HEK293 (cell line): ENCODE results near the gene KDELR1.

Source experiments
- CTCF ChIA-PET: fragments of 350-600 bp; formaldehyde crosslinking; extraction: SDS; loops from one replicate; lab custom pipeline; 2021; ENCODE audit warnings: antibody characterized with exemption; lab: Yijun Ruan, JAX
- POLR2A ChIA-PET: fragments of 300-600 bp; formaldehyde crosslinking; extraction: SDS; loops from one replicate; lab custom pipeline; 2020; ENCODE audit warnings: antibody characterized with exemption, inconsistent platforms; lab: Yijun Ruan, JAX
- H3K27ac ChIP-seq: fragments of 200-500 bp; sonication (Bioruptor generic); 2 replicates; pipeline ENCODE4 v1.5.1; 2014; ENCODE audit warnings: low read depth, low read length, control low read depth, inconsistent platforms; ENCODE audit errors: extremely low read depth
- H3K36me3 ChIP-seq, 2 experiments: fragments of 200-500 bp in 1 of 2; sonication (Bioruptor generic) in 1 of 2; 1 replicate in 1 of 2; 2 replicates in 1 of 2; pipeline ENCODE4 v1.5.1; 2014 to 2017; ENCODE audit warnings: inconsistent platforms in 2 of 2, low read length in 2 of 2; ENCODE audit not compliant: control insufficient read depth in 2 of 2, insufficient read depth in 1 of 2
- H3K4me1 ChIP-seq: fragments of 200-500 bp; sonication (Bioruptor generic); 2 replicates; pipeline ENCODE4 v1.5.1; 2014; ENCODE audit warnings: mild to moderate bottlenecking, low read length, inconsistent platforms; ENCODE audit not compliant: control insufficient read depth, insufficient read depth
- H3K4me3 ChIP-seq: 2 replicates; pipeline ENCODE4 v1.5.1; 2011; ENCODE audit warnings: low read depth, mild to moderate bottlenecking, control low read depth, low read length, moderate library complexity
- H3K9me3 ChIP-seq: fragments of 200-500 bp; sonication (Bioruptor generic); 2 replicates; pipeline ENCODE4 v1.5.1; 2014; ENCODE audit warnings: low read depth, low read length, inconsistent platforms; ENCODE audit not compliant: control insufficient read depth, insufficient read depth
- GLIS1 ChIP-seq: fragments of 450-650 bp; formaldehyde crosslinking; IDR thresholded peaks from 2 replicates; pipeline ENCODE4 v1.5.1; 2016; ENCODE audit warnings: missing biosample characterization, missing genetic modification characterization
- KLF17 ChIP-seq: fragments of 450-650 bp; formaldehyde crosslinking; IDR thresholded peaks from 2 replicates; pipeline ENCODE4 v1.5.1; 2016; ENCODE audit warnings: missing biosample characterization, missing genetic modification characterization
- MYNN ChIP-seq: fragments of 450-650 bp; formaldehyde crosslinking; IDR thresholded peaks from 2 replicates; pipeline ENCODE4 v1.5.1; 2016; ENCODE audit warnings: missing biosample characterization, missing genetic modification characterization, borderline replicate concordance
- PRDM10 ChIP-seq: fragments of 450-650 bp; formaldehyde crosslinking; IDR thresholded peaks from 2 replicates; pipeline ENCODE4 v1.5.1; 2016; ENCODE audit warnings: missing biosample characterization, missing genetic modification characterization
- SP7 ChIP-seq: fragments of 450-650 bp; formaldehyde crosslinking; IDR thresholded peaks from 2 replicates; pipeline ENCODE4 v1.5.1; 2016; ENCODE audit warnings: missing biosample characterization, missing genetic modification characterization
- ZBTB10 ChIP-seq: fragments of 450-650 bp; formaldehyde crosslinking; IDR thresholded peaks from 2 replicates; pipeline ENCODE4 v1.5.1; 2016; ENCODE audit warnings: missing biosample characterization, missing genetic modification characterization
- ZBTB17 ChIP-seq: fragments of 450-650 bp; formaldehyde crosslinking; IDR thresholded peaks from 2 replicates; pipeline ENCODE4 v1.5.1; 2016; ENCODE audit warnings: missing biosample characterization, missing genetic modification characterization
- ZBTB20 ChIP-seq: fragments of 450-650 bp; formaldehyde crosslinking; IDR thresholded peaks from 2 replicates; pipeline ENCODE4 v1.5.1; 2016; ENCODE audit warnings: missing biosample characterization, missing genetic modification characterization
- ZNF138 ChIP-seq: fragments of 450-650 bp; formaldehyde crosslinking; IDR thresholded peaks from 2 replicates; pipeline ENCODE4 v1.5.1; 2016; ENCODE audit warnings: missing biosample characterization, missing genetic modification characterization, borderline replicate concordance
- ZNF202 ChIP-seq: fragments of 450-650 bp; formaldehyde crosslinking; IDR thresholded peaks from 2 replicates; pipeline ENCODE4 v1.5.1; 2016; ENCODE audit warnings: missing biosample characterization, missing genetic modification characterization, borderline replicate concordance
- ZNF214 ChIP-seq: fragments of 450-650 bp; formaldehyde crosslinking; IDR thresholded peaks from 2 replicates; pipeline ENCODE4 v1.5.1; 2017; ENCODE audit warnings: missing biosample characterization, mild to moderate bottlenecking, missing genetic modification characterization, borderline replicate concordance
- ZNF239 ChIP-seq: fragments of 450-650 bp; formaldehyde crosslinking; IDR thresholded peaks from 2 replicates; pipeline ENCODE4 v1.5.1; 2016; ENCODE audit warnings: missing biosample characterization, missing genetic modification characterization
- ZNF274 ChIP-seq, 2 experiments: fragments of 200-500 bp in 1 of 2; fragments of 450-650 bp in 1 of 2; sonication (Bioruptor generic) in 1 of 2; formaldehyde crosslinking in 1 of 2; IDR thresholded peaks; 2 replicates each; pipeline versions ENCODE4 v1.5.1 to v1.6.1; 2014 to 2016; ENCODE audit warnings: borderline replicate concordance in 1 of 2, inconsistent platforms in 1 of 2, low read length in 1 of 2, missing biosample characterization in 1 of 2, missing genetic modification characterization in 1 of 2
- ZNF391 ChIP-seq: fragments of 450-650 bp; formaldehyde crosslinking; IDR thresholded peaks from 2 replicates; pipeline ENCODE4 v1.5.1; 2016; ENCODE audit warnings: low read depth, missing biosample characterization, missing genetic modification characterization, borderline replicate concordance
- ZNF548 ChIP-seq: fragments of 450-650 bp; formaldehyde crosslinking; IDR thresholded peaks from 2 replicates; pipeline ENCODE4 v1.5.1; 2016; ENCODE audit warnings: missing biosample characterization, missing genetic modification characterization
- ZNF561 ChIP-seq: fragments of 450-650 bp; IDR thresholded peaks from 2 replicates; pipeline ENCODE4 v1.5.1; 2018; ENCODE audit warnings: missing biosample characterization, missing genetic modification characterization, borderline replicate concordance
- ZNF571 ChIP-seq: fragments of 450-650 bp; formaldehyde crosslinking; IDR thresholded peaks from 2 replicates; pipeline ENCODE4 v1.5.0; 2017; ENCODE audit warnings: missing biosample characterization, missing genetic modification characterization
- ZNF585B ChIP-seq: fragments of 450-650 bp; formaldehyde crosslinking; IDR thresholded peaks from 2 replicates; pipeline ENCODE4 v1.5.1; 2016; ENCODE audit warnings: missing biosample characterization, missing genetic modification characterization
- ZNF610 ChIP-seq: fragments of 450-650 bp; formaldehyde crosslinking; IDR thresholded peaks from 2 replicates; pipeline ENCODE4 v1.5.1; 2016; ENCODE audit warnings: missing biosample characterization, missing genetic modification characterization, borderline replicate concordance
- ZNF626 ChIP-seq: fragments of 450-650 bp; sonication (Bioruptor Pico); formaldehyde crosslinking; IDR thresholded peaks from 2 replicates; pipeline ENCODE4 v1.5.1; 2018; ENCODE audit warnings: missing biosample characterization, missing genetic modification characterization, inconsistent platforms
- ZNF629 ChIP-seq: fragments of 450-650 bp; formaldehyde crosslinking; IDR thresholded peaks from 2 replicates; pipeline ENCODE4 v1.5.1; 2017; ENCODE audit warnings: missing biosample characterization, missing genetic modification characterization
- ZXDB ChIP-seq: fragments of 450-650 bp; formaldehyde crosslinking; IDR thresholded peaks from 2 replicates; pipeline ENCODE4 v1.5.1; 2016; ENCODE audit warnings: missing biosample characterization, missing genetic modification characterization

Gene KDELR1

GRCh38 chr19:48403606-48404005 lies 12.3 kb upstream of the KDELR1 start (continued):
- TF ChIP-seq ZBTB10 (tag by site-specific recombination) (peak; percentile 64; the same call in 1 of the 2 replicates), ZNF571 (no peak), ZNF626 (tag by site-specific recombination) (no peak), ZNF239 (tag by site-specific recombination) (no peak), ZNF610 (0 out of 2 replicates have a peak, but pooled peaks have one; percentile 24), PRDM10 (tag by site-specific recombination) (peak; percentile 99), ZBTB17 (tag by site-specific recombination) (peak; percentile 72), ZXDB (tag by site-specific recombination) (peak; percentile 57; the same call in 1 of the 2 replicates)

- ChIA-PET POLR2A (interaction anchor here (0.7 to 1.9 kb wide), 4 partner anchors 10 to 38 kb away, joined by 3 to 10 read pairs (median 5); partner anchors contain the start of genes KDELR1, SYNGR4 and TMEM143), CTCF (interaction anchor here (0.7 to 7.0 kb wide), 3 partner anchors 11 to 183 kb away, joined by 3 to 69 read pairs (median 3); partner anchors contain the start of gene KDELR1)
- Histone ChIP-seq H3K36me3 (no peaks in the 10 kb centered on the region), H3K4me1 (0 out of 2 replicates have a peak, but pooled peaks cover 2% of the 10 kb centered on the region), H3K27ac (no peak overlapping the region), H3K9me3 (no peaks in the 10 kb centered on the region), H3K4me3 (no peak overlapping the region)
- TF ChIP-seq ZNF585B (tag by site-specific recombination) (no peak), GLIS1 (tag by site-specific recombination) (peak; percentile 87)
Measured at GRCh38 chr19:48401287-48401686, 9.9 kb upstream of the KDELR1 start.

- ChIA-PET POLR2A (interaction anchor here (1.4 to 1.9 kb wide), 3 partner anchors 9 to 78 kb away, joined by 3 to 10 read pairs (median 5); partner anchors contain the start of genes KDELR1, SYNGR4 and TMEM143), CTCF (interaction anchor here (0.6 to 7.0 kb wide), 5 partner anchors 10 to 1348 kb away, joined by 3 to 69 read pairs (median 4); partner anchors contain the start of gene KDELR1)
- Histone ChIP-seq H3K4me3 (no peak overlapping the region), H3K9me3 (no peaks in the 10 kb centered on the region), H3K4me1 (0 out of 2 replicates have a peak, but pooled peaks cover 2% of the 10 kb centered on the region), H3K36me3 (no peaks in the 10 kb centered on the region), H3K27ac (no peak overlapping the region)
- TF ChIP-seq KLF17 (0 out of 2 replicates have a peak, but pooled peaks have one; percentile 41), ZNF629 (peak; percentile 78), ZNF138 (tag by site-specific recombination) (no peak), ZBTB20 (peak; percentile 72), MYNN (no peak), ZNF202 (tag by site-specific recombination) (no peak), ZNF548 (tag by site-specific recombination) (no peak), ZNF214 (tag by site-specific recombination) (no peak), ZNF274 (IDR thresholded peaks at IDR 0.05; ENCODE audit: low read length) (no peak), ZNF274 (tag by site-specific recombination; IDR thresholded peaks at IDR 0.05; ENCODE audit: borderline replicate concordance) (no peak), SP7 (tag by site-specific recombination) (peak; percentile 55), ZNF561 (tag by site-specific recombination) (peak; percentile 76; the same call in 1 of the 2 replicates), ZNF391 (no peak)
Measured at GRCh38 chr19:48400018-48400742, 8.8 kb upstream of the KDELR1 start.
